H1 (cell line): ENCODE measurements around the gene CTTNBP2NL. TPM values are rescaled to one million over a fixed set of nuclear protein-coding genes. Genes with fewer than 3 reads are reported as not detected.

ENCODE experiments used
- CTCF ChIA-PET: fragments of 300-600 bp; sonication (Branson Sonifier 250); formaldehyde crosslinking; loops from one replicate; lab custom pipeline; 2021; ENCODE audit not compliant: partially characterized antibody; lab: Charles Lee
- POLR2A ChIA-PET: fragments of 300-600 bp; sonication (Branson Sonifier 250); formaldehyde crosslinking; loops from one replicate; lab custom pipeline; 2021; ENCODE audit warnings: inconsistent platforms; ENCODE audit not compliant: partially characterized antibody; lab: Charles Lee
- DNase-seq, 2 experiments: peaks; one replicate each; pipeline versions ENCODE4 v3.0.0 to v3.0.0-alpha.2; 2010 to 2022; ENCODE audit warnings: low spot score in 2 of 2, low read depth in 1 of 2, mixed read lengths in 1 of 2
- FAIRE-seq: peaks from 2 replicates; lab custom pipeline; 2011; peaks lifted over from hg19 to GRCh38; lab: Jason Lieb, UNC
- H2AFZ ChIP-seq: 2 replicates; pipeline ENCODE4 v1.8.1; 2012; ENCODE audit warnings: low read length, inconsistent platforms
- H2AK5ac ChIP-seq: 2 replicates; pipeline ENCODE4 v1.6.1; 2013; ENCODE audit warnings: low read depth, low read length
- H2BK120ac ChIP-seq: replicated peaks from 2 replicates; pipeline ENCODE3; 2013; ENCODE audit warnings: low read depth, low read length, inconsistent platforms
- H2BK12ac ChIP-seq: 2 replicates; pipeline ENCODE4 v1.6.1; 2013; ENCODE audit warnings: low read depth, low read length
- H2BK15ac ChIP-seq: 2 replicates; pipeline ENCODE4 v1.6.1; 2013; ENCODE audit warnings: low read length
- H2BK20ac ChIP-seq: 2 replicates; pipeline ENCODE4 v1.6.1; 2013; ENCODE audit warnings: low read length
- H2BK5ac ChIP-seq: 2 replicates; pipeline ENCODE4 v1.6.1; 2013; ENCODE audit warnings: low read depth, low read length
- H3K14ac ChIP-seq: 2 replicates; pipeline ENCODE4 v1.6.1; 2013; ENCODE audit warnings: inconsistent platforms; ENCODE audit not compliant: insufficient read length
- H3K18ac ChIP-seq: 2 replicates; pipeline ENCODE4 v1.6.1; 2013; ENCODE audit warnings: low read length; ENCODE audit errors: extremely low read depth
- H3K23ac ChIP-seq: 2 replicates; pipeline ENCODE4 v1.6.1; 2013; ENCODE audit warnings: inconsistent platforms; ENCODE audit not compliant: insufficient read length
- H3K23me2 ChIP-seq: 2 replicates; pipeline ENCODE4 v1.6.1; 2013; ENCODE audit warnings: low read depth, low read length
- H3K27ac ChIP-seq: 2 replicates; pipeline ENCODE4 v1.6.1; 2011; ENCODE audit warnings: low read depth, low read length, inconsistent platforms
- H3K27me3 ChIP-seq, 4 experiments: replicated peaks in 1 of 4; 1 replicate in 1 of 4; 2 replicates in 3 of 4; pipeline versions ENCODE4 v1.6.1 to v1.8.1; 2011 to 2013; ENCODE audit warnings: low read length in 3 of 4, mild to moderate bottlenecking in 3 of 4, inconsistent platforms in 2 of 4, mixed read lengths in 2 of 4, moderate library complexity in 1 of 4; ENCODE audit not compliant: control insufficient read depth in 3 of 4, insufficient read depth in 3 of 4; ENCODE audit errors: extremely low read depth in 1 of 4
- H3K36me3 ChIP-seq, 4 experiments: 2 replicates each; pipeline versions ENCODE4 v1.6.1 to v1.8.1; 2011 to 2013; ENCODE audit warnings: mild to moderate bottlenecking in 4 of 4, low read length in 3 of 4, moderate library complexity in 2 of 4, control low read depth in 1 of 4, inconsistent platforms in 1 of 4; ENCODE audit not compliant: insufficient read depth in 4 of 4, control insufficient read depth in 2 of 4
- H3K4ac ChIP-seq: replicated peaks from 2 replicates; pipeline ENCODE3; 2013; ENCODE audit warnings: low read length, low read depth, mixed read lengths, inconsistent platforms; ENCODE audit not compliant: insufficient read length
- H3K4me1 ChIP-seq, 4 experiments: replicated peaks in 1 of 4; 1 replicate in 1 of 4; 2 replicates in 3 of 4; pipeline versions ENCODE4 v1.6.1 to v1.8.1; 2011 to 2013; ENCODE audit warnings: low read length in 3 of 4, inconsistent platforms in 2 of 4, mixed read lengths in 1 of 4; ENCODE audit not compliant: insufficient read depth in 4 of 4, control insufficient read depth in 3 of 4
- H3K4me2 ChIP-seq, 2 experiments: 2 replicates each; pipeline versions ENCODE4 v1.6.1 to v1.8.1; 2011 to 2013; ENCODE audit warnings: low read depth in 2 of 2, low read length in 2 of 2, control low read depth in 1 of 2, inconsistent platforms in 1 of 2, mild to moderate bottlenecking in 1 of 2; ENCODE audit not compliant: insufficient read depth in 1 of 2
- H3K4me3 ChIP-seq, 4 experiments: fragments of 200-600, 300-600 bp in 1 of 4; sonication (generic), shearing (Covaris generic), sonication (Bioruptor Twin) in 1 of 4; 2 replicates each; pipeline versions ENCODE4 v1.5.1 to v1.8.1; 2011 to 2016; ENCODE audit warnings: low read length in 4 of 4, low read depth in 3 of 4, control low read depth in 2 of 4, inconsistent platforms in 2 of 4, mild to moderate bottlenecking in 2 of 4, mixed read lengths in 1 of 4, moderate library complexity in 1 of 4; ENCODE audit not compliant: insufficient read depth in 2 of 4; ENCODE audit errors: extremely low read depth in 1 of 4
- H3K56ac ChIP-seq: replicated peaks from 2 replicates; pipeline ENCODE3; 2013; ENCODE audit warnings: low read depth, mild to moderate bottlenecking, mixed read lengths, low read length, inconsistent platforms; ENCODE audit not compliant: insufficient read length
- H3K79me1 ChIP-seq: 2 replicates; pipeline ENCODE4 v1.6.1; 2013; ENCODE audit warnings: low read depth, low read length, control low read depth
- H3K79me2 ChIP-seq, 2 experiments: 2 replicates each; pipeline versions ENCODE4 v1.6.1 to v1.8.1; 2012 to 2013; ENCODE audit warnings: low read length in 2 of 2, mild to moderate bottlenecking in 2 of 2, inconsistent platforms in 1 of 2; ENCODE audit not compliant: insufficient read depth in 2 of 2, control insufficient read depth in 1 of 2
- H3K9ac ChIP-seq, 4 experiments: replicated peaks in 1 of 4; 1 replicate in 1 of 4; 2 replicates in 3 of 4; pipeline versions ENCODE4 v1.6.1 to v1.8.1; 2011 to 2013; ENCODE audit warnings: low read depth in 3 of 4, low read length in 3 of 4, control low read depth in 2 of 4, mild to moderate bottlenecking in 2 of 4, moderate library complexity in 2 of 4, inconsistent platforms in 1 of 4; ENCODE audit errors: extremely low read depth in 1 of 4
- H3K9me3 ChIP-seq, 2 experiments: 2 replicates each; pipeline versions ENCODE4 v1.6.1 to v1.8.1; 2012 to 2013; ENCODE audit warnings: mild to moderate bottlenecking in 2 of 2, moderate library complexity in 2 of 2, control low read depth in 1 of 2, inconsistent platforms in 1 of 2, low read depth in 1 of 2, low read length in 1 of 2, mixed read lengths in 1 of 2; ENCODE audit not compliant: insufficient read depth in 2 of 2
- H4K20me1 ChIP-seq, 2 experiments: replicated peaks in 1 of 2; 2 replicates each; pipeline versions ENCODE3 to v1.8.1; 2011 to 2013; ENCODE audit warnings: inconsistent platforms in 2 of 2, low read length in 2 of 2, mild to moderate bottlenecking in 1 of 2; ENCODE audit not compliant: insufficient read depth in 2 of 2, control insufficient read depth in 1 of 2
- H4K5ac ChIP-seq: 2 replicates; pipeline ENCODE4 v1.6.1; 2013; ENCODE audit warnings: low read length, low read depth, mixed read lengths, inconsistent platforms; ENCODE audit not compliant: insufficient read length
- H4K8ac ChIP-seq: 2 replicates; pipeline ENCODE4 v1.8.0; 2013; ENCODE audit warnings: mild to moderate bottlenecking, moderate library complexity, low read length, inconsistent platforms; ENCODE audit not compliant: insufficient read depth; ENCODE audit errors: extremely low read depth
- H4K91ac ChIP-seq: replicated peaks from 2 replicates; pipeline ENCODE3; 2013; ENCODE audit warnings: low read length, mixed read lengths, inconsistent platforms; ENCODE audit not compliant: insufficient read length
- ASH2L ChIP-seq: fragments of 200-600, 300-600 bp; sonication (generic); IDR thresholded peaks from one replicate; pipeline ENCODE4 v1.7.1; 2017; ENCODE audit warnings: low read length
- BACH1 ChIP-seq: IDR thresholded peaks from 2 replicates; pipeline ENCODE4 v1.6.1; 2012; ENCODE audit warnings: low read length, improper control_type of control experiment
- CBX8 ChIP-seq: fragments of 300-800, 300-1000 bp; sonication (generic); IDR thresholded peaks from 2 replicates; pipeline ENCODE4 v1.7.1; 2016; ENCODE audit warnings: low read depth, low read length, borderline replicate concordance
- CHD2 ChIP-seq: IDR thresholded peaks from 2 replicates; pipeline ENCODE4 v1.6.1; 2012; ENCODE audit warnings: low read length, improper control_type of control experiment
- CTBP2 ChIP-seq: IDR thresholded peaks from 2 replicates; pipeline ENCODE4 v1.7.0; 2011; ENCODE audit warnings: borderline replicate concordance, mild to moderate bottlenecking, moderate library complexity, mixed read lengths, low read length; ENCODE audit not compliant: insufficient read depth, insufficient read length
- EGR1 ChIP-seq: IDR thresholded peaks from 2 replicates; pipeline ENCODE4 v1.6.1; 2011; ENCODE audit warnings: low read depth, low read length, borderline replicate concordance
- FOSL1 ChIP-seq: IDR thresholded peaks from 2 replicates; pipeline ENCODE4 v1.6.1; 2011; ENCODE audit warnings: mild to moderate bottlenecking, low read depth, low read length, moderate library complexity; ENCODE audit not compliant: insufficient read depth
- KDM5A ChIP-seq: fragments of 200-600 bp; IDR thresholded peaks from 2 replicates; pipeline ENCODE4 v1.7.1; 2012; ENCODE audit warnings: mild to moderate bottlenecking, low read length, inconsistent platforms, mixed read lengths
- MAX ChIP-seq: IDR thresholded peaks from 2 replicates; pipeline ENCODE4 v1.6.1; 2012; ENCODE audit warnings: inconsistent platforms
- PHF8 ChIP-seq: fragments of 200-600 bp; sonication (generic); conservative IDR thresholded peaks from 2 replicates; pipeline ENCODE4 v1.7.1; 2012; ENCODE audit warnings: low read depth, mild to moderate bottlenecking, inconsistent platforms, low read length, moderate library complexity
- POLR2AphosphoS5 ChIP-seq: IDR thresholded peaks from 2 replicates; pipeline ENCODE4 v1.6.1; 2011; ENCODE audit warnings: low read depth, low read length
- SAP30 ChIP-seq: fragments of 300-600 bp; sonication (generic); IDR thresholded peaks from 2 replicates; pipeline ENCODE4 v1.7.1; 2012; ENCODE audit warnings: low read length, moderate library complexity, mild to moderate bottlenecking, inconsistent platforms; ENCODE audit not compliant: insufficient read depth, insufficient replicate concordance
- SP4 ChIP-seq: IDR thresholded peaks from 2 replicates; pipeline ENCODE4 v1.6.1; 2012; ENCODE audit warnings: low read length, inconsistent platforms
- ZNF274 ChIP-seq: IDR thresholded peaks from 2 replicates; pipeline ENCODE4 v1.7.0; 2012; ENCODE audit warnings: low read length, borderline replicate concordance; ENCODE audit errors: extremely low read depth
- WGBS, 2 experiments: shearing (Covaris generic) in 1 of 2; methylation state at CpG; one replicate each; pipeline versions ENCODE4 v1.1.6 to v1.1.7; 2013 to 2015; ENCODE audit warnings: low lambda C conversion rate in 2 of 2, mixed read lengths in 2 of 2, inconsistent platforms in 1 of 2, low coverage in 1 of 2, missing lambda C conversion rate in 1 of 2; ENCODE audit not compliant: insufficient replicate concordance in 2 of 2, insufficient coverage in 1 of 2, insufficient read length in 1 of 2; ENCODE audit errors: extremely low coverage in 1 of 2, missing lambda C conversion rate in 1 of 2; 5-methylcytosine and 5-hydroxymethylcytosine counted together
- polyA plus RNA-seq, 7 experiments: library from polyadenylated mRNA; depleted of rRNA in 3 of 7; stranded (reverse) in 5 of 7; unstranded in 2 of 7; fragments of >200 nt in 5 of 7; fragments of 200-250 nt in 2 of 7; gene quantifications; 1 replicate in 5 of 7; 2 replicates in 1 of 7; 4 replicates in 1 of 7; pipeline versions ENCODE4 v1.2.1 to v1.2.3, GENCODE V29; 2011 to 2013; ENCODE audit warnings: missing spikeins in 2 of 7, mixed read lengths in 2 of 7
- total RNA-seq: library from RNA; stranded (reverse); fragmentation: NEBNext Ultra II Directional; extraction: Animal tissue kit (Norgen Biotek cat#: 25700); gene quantifications from 2 replicates; pipeline ENCODE4 v1.2.1, GENCODE V29; 2021

Gene CTTNBP2NL
- total and polyA plus RNA-seq, 2 of the 8 experiments (the other 6 are each of a cell fraction or from before 2014, with no cell fraction given), result 6.4 to 35.1 TPM

GRCh38 chr1:112393631-112393974 is 2.4 kb upstream of the CTTNBP2NL start:
- Histone ChIP-seq H3K14ac (no peak overlapping the region), H3K23me2 (peaks cover 14% of the 10 kb centered on the region), H2BK120ac (no peak overlapping the region), H2BK15ac (no peak overlapping the region), H2AK5ac (0 out of 2 replicates have a peak overlapping the region, but pooled peaks have one; percentile 17), H3K4me1 (peaks cover 2 to 20% (median 7%) of the 10 kb centered on the region in 4 experiments; a peak in 5 of 7 replicates), H4K20me1 (peaks cover 0 to 2% of the 10 kb centered on the region in 2 experiments), H2BK12ac (no peak overlapping the region), H3K23ac (no peak overlapping the region), H3K9me3 (no peaks in the 10 kb centered on the region), H3K4ac (no peak overlapping the region), H2BK20ac (no peak overlapping the region), H3K27ac (no peak overlapping the region), H3K4me2 (no peak overlapping the region; a peak in 1 of 4 replicates), H4K8ac (no peak overlapping the region), H3K27me3 (no peaks in the 10 kb centered on the region), H4K5ac (no peak overlapping the region), H3K79me1 (peaks cover 3% of the 10 kb centered on the region), H3K4me3 (no peak overlapping the region), H3K79me2 (peaks cover 10 to 23% of the 10 kb centered on the region in 2 experiments; a peak in 3 of 4 replicates), H4K91ac (no peak overlapping the region), H3K56ac (no peak overlapping the region), H2AFZ (no peak overlapping the region), H3K9ac (no peak overlapping the region), H3K18ac (no peak overlapping the region), H2BK5ac (no peak overlapping the region), H3K36me3 (no peaks in the 10 kb centered on the region)
- ChIA-PET CTCF (interaction anchor here (0.6 to 3.7 kb wide), 12 partner anchors 7 to 220 kb away, joined by 3 to 23 read pairs (median 4); no protein-coding TSS in a partner anchor), POLR2A (interaction anchor here (1.2 to 1.6 kb wide), 2 partner anchors 11 to 60 kb away, joined by 4 to 5 read pairs; no protein-coding TSS in a partner anchor)
- DNase-seq, result no peak
- FAIRE-seq, result no peak
- 95% methylated on average over 3 of the region's 3 CpGs; no CpG with 5 or more reads in 1 of the 2 experiments for WGBS, 2 experiments
- TF ChIP-seq ZNF274 (no peak), KDM5A (no peak), FOSL1 (no peak), SP4 (no peak), ASH2L (no peak), BACH1 (no peak), SAP30 (no peak), POLR2AphosphoS5 (no peak), MAX (no peak), CHD2 (no peak), EGR1 (no peak), CTBP2 (no peak), CBX8 (no peak), PHF8 (no peak)
